Vagina (tissue), 2 donors: ENCODE measurements around the gene BRDT. TPM values are rescaled to one million over a fixed set of nuclear protein-coding genes. Genes with fewer than 3 reads are reported as not detected.

Source experiments
- DNase-seq, 2 donors: peaks; one replicate each; pipeline ENCODE4 v3.0.0-alpha.2; 2017; ENCODE audit errors: extremely low spot score in 2 of 2
- H3K27ac ChIP-seq: fragments of 200-600 bp; sonication (generic); one replicate; pipeline ENCODE4 v1.5.1; 2019
- H3K27me3 ChIP-seq: fragments of 200-600 bp; sonication (generic); one replicate; pipeline ENCODE4 v1.5.1; 2019
- H3K36me3 ChIP-seq, 2 donors: fragments of 200-600 bp; sonication (generic); one replicate each; pipeline ENCODE4 v1.5.1; 2017 to 2019
- H3K4me1 ChIP-seq: fragments of 200-600 bp; sonication (generic); one replicate; pipeline ENCODE4 v1.5.1; 2019
- H3K4me3 ChIP-seq, 2 donors: fragments of 200-600 bp; sonication (generic); 1 replicate in 1 of 2; 2 replicates in 1 of 2; pipeline ENCODE4 v1.5.1; 2016 to 2019
- H3K9me3 ChIP-seq: fragments of 200-600 bp; sonication (generic); one replicate; pipeline ENCODE4 v1.5.1; 2019
- CTCF ChIP-seq, 3 experiments: fragments of 450-650 bp in 2 of 3; fragments of 200-600 bp in 1 of 3; sonication (generic) in 1 of 3; IDR thresholded peaks; one replicate each; pipeline ENCODE4 v1.5.1; 2017 to 2019; ENCODE audit warnings: antibody characterized with exemption in 3 of 3, mild to moderate bottlenecking in 2 of 3, moderate library complexity in 2 of 3
- POLR2A ChIP-seq, 2 donors: fragments of 450-650 bp; IDR thresholded peaks; one replicate each; pipeline ENCODE4 v1.6.1; 2017; ENCODE audit warnings: antibody characterized with exemption in 2 of 2, mild to moderate bottlenecking in 2 of 2, moderate library complexity in 2 of 2
- POLR2AphosphoS5 ChIP-seq, 2 donors: sonication (generic); formaldehyde crosslinking; IDR thresholded peaks; one replicate each; pipeline ENCODE4 v1.9.0; 2017; ENCODE audit warnings: antibody characterized with exemption in 2 of 2, mild to moderate bottlenecking in 2 of 2, low read depth in 1 of 2; ENCODE audit not compliant: insufficient read depth in 1 of 2
- intact Hi-C: fragments of 100-400 bp; cut with DNase I; formaldehyde crosslinking; loops from one replicate; pipeline ENCODE4 v1.15.1; 2023
- total RNA-seq: library from RNA; depleted of rRNA; stranded (reverse); fragments of >200 nt; gene quantifications from one replicate; pipeline ENCODE4 v1.2.3, GENCODE V29; 2016

The BRDT gene
- total RNA-seq, 1 donor from 2014 or later, result not detected

GRCh38 chr1:91944087-91944486 is 5.1 kb upstream of the BRDT start:
- no peaks in the 10 kb centered on the region for H3K36me3 ChIP-seq
- TF ChIP-seq CTCF (IDR thresholded peaks at IDR 0.05) (no peak), POLR2A (IDR thresholded peaks at IDR 0.05) (no peak), POLR2AphosphoS5 (IDR thresholded peaks at IDR 0.05; ENCODE audit: insufficient read depth in 1 of 2, low read depth in 1 of 2) (no peak)

GRCh38 chr1:91948097-91948496 is 1.1 kb upstream of the BRDT start:
- DNase-seq, result no peak
- no peaks in the 10 kb centered on the region for H3K36me3 ChIP-seq
- intact Hi-C loops, result no loop called here
- H3K27ac ChIP-seq, result no peak overlapping the region
- H3K27me3 ChIP-seq, result no peaks in the 10 kb centered on the region
- TF ChIP-seq POLR2AphosphoS5 (IDR thresholded peaks at IDR 0.05; ENCODE audit: insufficient read depth in 1 of 2, low read depth in 1 of 2) (no peak), POLR2A (IDR thresholded peaks at IDR 0.05) (no peak), CTCF (IDR thresholded peaks at IDR 0.05) (no peak)
- H3K4me3 ChIP-seq, result no peak overlapping the region
- no peaks in the 10 kb centered on the region for H3K4me1 ChIP-seq
- H3K9me3 ChIP-seq, result no peaks in the 10 kb centered on the region

More at GRCh38 chr1:91944087-91944486, 5.1 kb upstream of the BRDT start:
- intact Hi-C loops, result no loop called here
- no peaks in the 10 kb centered on the region for H3K4me1 ChIP-seq
- DNase-seq, result no peak
- no peak overlapping the region for H3K4me3 ChIP-seq
- no peak overlapping the region for H3K27ac ChIP-seq
- H3K27me3 ChIP-seq, result no peaks in the 10 kb centered on the region
- no peaks in the 10 kb centered on the region for H3K9me3 ChIP-seq

- H3K4me1 ChIP-seq, result no peaks in the 10 kb centered on the region
- no peaks in the 10 kb centered on the region for H3K36me3 ChIP-seq
- TF ChIP-seq CTCF (IDR thresholded peaks at IDR 0.05) (no peak), POLR2A (IDR thresholded peaks at IDR 0.05) (no peak), POLR2AphosphoS5 (IDR thresholded peaks at IDR 0.05; ENCODE audit: insufficient read depth in 1 of 2, low read depth in 1 of 2) (no peak)
- H3K4me3 ChIP-seq, result no peak overlapping the region
- intact Hi-C loops, result no loop called here
- H3K9me3 ChIP-seq, result no peaks in the 10 kb centered on the region
- H3K27ac ChIP-seq, result no peak overlapping the region
- no peaks in the 10 kb centered on the region for H3K27me3 ChIP-seq
- DNase-seq, result no peak
Measured at GRCh38 chr1:91948501-91949355, 473 bp upstream of the BRDT start.

- TF ChIP-seq POLR2AphosphoS5 (IDR thresholded peaks at IDR 0.05; ENCODE audit: insufficient read depth in 1 of 2, low read depth in 1 of 2), result no peak
- no peak for TF ChIP-seq CTCF (IDR thresholded peaks at IDR 0.05)
- intact Hi-C loops, result no loop called here
- Histone ChIP-seq H3K4me3 (no peak overlapping the region), H3K9me3 (no peaks in the 10 kb centered on the region), H3K27me3 (no peaks in the 10 kb centered on the region), H3K4me1 (no peaks in the 10 kb centered on the region), H3K27ac (no peak overlapping the region), H3K36me3 (no peaks in the 10 kb centered on the region)
- DNase-seq, result no peak
Measured at GRCh38 chr1:91952187-91952586, 3.0 kb downstream of the BRDT start.

- Histone ChIP-seq H3K4me3 (no peak overlapping the region), H3K27me3 (no peaks in the 10 kb centered on the region), H3K27ac (no peak overlapping the region), H3K4me1 (no peaks in the 10 kb centered on the region), H3K9me3 (no peaks in the 10 kb centered on the region), H3K36me3 (no peaks in the 10 kb centered on the region)
- no peak for DNase-seq
- TF ChIP-seq CTCF (IDR thresholded peaks at IDR 0.05) (no peak), POLR2AphosphoS5 (IDR thresholded peaks at IDR 0.05; ENCODE audit: insufficient read depth in 1 of 2, low read depth in 1 of 2) (no peak), POLR2A (IDR thresholded peaks at IDR 0.05) (no peak)
- intact Hi-C loops, result no loop called here
Measured at GRCh38 chr1:91958926-91959325, 9.7 kb downstream of the BRDT start.
